GM23248 (cell line): ENCODE measurements around the gene CFTR. TPM values are rescaled to one million over a fixed set of nuclear protein-coding genes. Genes with fewer than 3 reads are reported as not detected.
"Not testable (repeated sequence)": the region's sequence is repeated elsewhere in the genome, so short reads cannot be mapped to it uniquely, and the experiment has no call there.

Experiments used
- DNase-seq: peaks from one replicate; pipeline ENCODE4 v3.0.0-alpha.2; 2015
- H2AFZ ChIP-seq: fragments of 200-600 bp; sonication (generic); 2 replicates; pipeline ENCODE4 v1.6.1; 2016; ENCODE audit warnings: antibody characterized with exemption
- H3F3A ChIP-seq: fragments of 200-600 bp; sonication (generic); 2 replicates; pipeline ENCODE4 v1.6.1; 2016; ENCODE audit warnings: mild to moderate bottlenecking, antibody characterized with exemption, mixed run types; ENCODE audit not compliant: insufficient read depth
- H3K27ac ChIP-seq: fragments of 200-600 bp; sonication (generic); 2 replicates; pipeline ENCODE4 v1.5.1; 2016; ENCODE audit warnings: mild to moderate bottlenecking
- H3K27me3 ChIP-seq: fragments of 200-600 bp; sonication (generic); replicated peaks from 2 replicates; pipeline ENCODE4 v1.6.1; 2016; ENCODE audit warnings: mild to moderate bottlenecking; ENCODE audit not compliant: insufficient read depth
- H3K36me3 ChIP-seq: fragments of 200-600 bp; sonication (generic); 2 replicates; pipeline ENCODE4 v1.6.1; 2016; ENCODE audit warnings: low read depth, mild to moderate bottlenecking
- H3K4me1 ChIP-seq: fragments of 200-600 bp; sonication (generic); 2 replicates; pipeline ENCODE4 v1.6.1; 2016; ENCODE audit warnings: mild to moderate bottlenecking; ENCODE audit not compliant: insufficient read depth
- H3K4me2 ChIP-seq: fragments of 200-600 bp; sonication (generic); one replicate; pipeline ENCODE4 v1.6.1; 2016; ENCODE audit warnings: mild to moderate bottlenecking; ENCODE audit not compliant: unreplicated experiment
- H3K4me3 ChIP-seq: fragments of 200-600 bp; sonication (generic); 2 replicates; pipeline ENCODE4 v1.5.1; 2016; ENCODE audit warnings: mild to moderate bottlenecking
- H3K79me2 ChIP-seq: fragments of 200-600 bp; sonication (generic); 2 replicates; pipeline ENCODE4 v1.6.1; 2016; ENCODE audit warnings: mild to moderate bottlenecking; ENCODE audit not compliant: insufficient read depth
- H3K9ac ChIP-seq: fragments of 200-600 bp; sonication (generic); 2 replicates; pipeline ENCODE4 v1.6.1; 2016; ENCODE audit warnings: mild to moderate bottlenecking
- H3K9me2 ChIP-seq: fragments of 200-600 bp; sonication (generic); 2 replicates; pipeline ENCODE4 v1.6.1; 2016; ENCODE audit warnings: mixed run types, mild to moderate bottlenecking, moderate library complexity; ENCODE audit not compliant: insufficient read depth
- H3K9me3 ChIP-seq: fragments of 200-600 bp; sonication (generic); one replicate; pipeline ENCODE4 v1.6.1; 2017; ENCODE audit warnings: low read depth
- H4K20me1 ChIP-seq: fragments of 200-600 bp; sonication (generic); 2 replicates; pipeline ENCODE4 v1.6.0; 2016; ENCODE audit not compliant: insufficient read depth
- EZH2 ChIP-seq: fragments of 200-600 bp; sonication (generic); IDR thresholded peaks from 2 replicates; pipeline ENCODE4 v1.6.1; 2018; ENCODE audit warnings: antibody characterized with exemption, mild to moderate bottlenecking; ENCODE audit not compliant: insufficient read depth, poor library complexity, severe bottlenecking
- EZH2phosphoT487 ChIP-seq: fragments of 200-600 bp; sonication (generic); IDR thresholded peaks from 2 replicates; pipeline ENCODE4 v1.6.1; 2018; ENCODE audit warnings: antibody characterized with exemption, moderate library complexity, mild to moderate bottlenecking, low read depth; ENCODE audit not compliant: insufficient read depth
- WGBS, 2 experiments: methylation state at CpG; one replicate each; pipeline ENCODE4 v1.1.6; 2015 to 2017; ENCODE audit warnings: low lambda C conversion rate in 2 of 2, low coverage in 1 of 2; ENCODE audit errors: missing lambda C conversion rate in 2 of 2; 5-methylcytosine and 5-hydroxymethylcytosine counted together
- in situ Hi-C: fragments of 300-500 bp; cut with MboI; formaldehyde crosslinking; loops from 2 replicates; pipeline ENCODE4 v1.15.0; 2020
- polyA plus RNA-seq: library from polyadenylated mRNA; unstranded; fragments of >200 nt; fragmentation: Nextera tagmentation; extraction: Ambion mirVana; gene quantifications from 2 replicates; pipeline ENCODE4 v1.2.1, GENCODE V29; 2016
- total RNA-seq: library from RNA; depleted of rRNA; stranded (reverse); fragments of >200 nt; shearing (Covaris generic); gene quantifications from 2 replicates; pipeline ENCODE4 v1.2.3, GENCODE V29; 2014

CFTR gene
- total and polyA plus RNA-seq, 2 experiments from 2014 or later: not detected

- no peak for DNase-seq
- TF ChIP-seq EZH2: no peak
- no peak for TF ChIP-seq EZH2phosphoT487
- Histone ChIP-seq H3K4me3 (no peak overlapping the region), H3K9me2 (no peaks in the 10 kb centered on the region), H3K27me3 (peaks cover 8% of the 10 kb centered on the region), H3F3A (no peaks in the 10 kb centered on the region), H3K9ac (no peak overlapping the region), H3K79me2 (no peaks in the 10 kb centered on the region), H3K4me2 (no peak overlapping the region), H2AFZ (no peak overlapping the region), H4K20me1 (no peaks in the 10 kb centered on the region), H3K9me3 (no peaks in the 10 kb centered on the region), H3K4me1 (no peaks in the 10 kb centered on the region), H3K27ac (no peak overlapping the region), H3K36me3 (no peaks in the 10 kb centered on the region)
- in situ Hi-C loops: no loop called here
- WGBS, 2 experiments: 27 to 36% methylated on average over 4 of the region's 4 CpGs
These were observed 33.5 kb upstream of the CFTR start for GRCh38 chr7:117446220-117446815.

GRCh38 chr7:117448655-117449054, 31.2 kb upstream of the CFTR start:
- Histone ChIP-seq H3K9ac (no peak overlapping the region), H3K4me1 (no peaks in the 10 kb centered on the region), H3K79me2 (no peaks in the 10 kb centered on the region), H4K20me1 (no peaks in the 10 kb centered on the region), H3F3A (no peaks in the 10 kb centered on the region), H3K27me3 (peaks cover 15% of the 10 kb centered on the region), H2AFZ (no peak overlapping the region), H3K9me3 (no peaks in the 10 kb centered on the region), H3K27ac (no peak overlapping the region), H3K36me3 (no peaks in the 10 kb centered on the region), H3K9me2 (no peaks in the 10 kb centered on the region), H3K4me3 (no peak overlapping the region), H3K4me2 (no peak overlapping the region)
- in situ Hi-C loops: no loop called here
- DNase-seq: no peak
- WGBS, 2 experiments: 14 to 23% methylated on average over 2 of the region's 2 CpGs
- TF ChIP-seq EZH2phosphoT487 (no peak), EZH2 (no peak)

- Histone ChIP-seq H3F3A (no peaks in the 10 kb centered on the region), H3K9me2 (no peaks in the 10 kb centered on the region), H3K4me3 (no peak overlapping the region), H3K9ac (no peak overlapping the region), H2AFZ (no peak overlapping the region), H3K4me1 (no peaks in the 10 kb centered on the region), H3K27me3 (peaks cover 5% of the 10 kb centered on the region), H3K36me3 (no peaks in the 10 kb centered on the region), H3K27ac (no peak overlapping the region), H3K4me2 (no peak overlapping the region), H3K9me3 (no peaks in the 10 kb centered on the region), H3K79me2 (no peaks in the 10 kb centered on the region), H4K20me1 (no peaks in the 10 kb centered on the region)
- in situ Hi-C loops: no loop called here
- peak; percentile 47 for DNase-seq
- 28 to 31% methylated on average over 3 of the region's 3 CpGs for WGBS, 2 experiments
- TF ChIP-seq EZH2 (no peak), EZH2phosphoT487 (no peak)
These were observed 20.7 kb upstream of the CFTR start for GRCh38 chr7:117458977-117459583.

- DNase-seq: no peak
- Histone ChIP-seq H4K20me1 (no peaks in the 10 kb centered on the region), H3K4me1 (no peaks in the 10 kb centered on the region), H2AFZ (no peak overlapping the region), H3K36me3 (no peaks in the 10 kb centered on the region), H3K9me3 (no peaks in the 10 kb centered on the region), H3K9me2 (no peaks in the 10 kb centered on the region), H3K79me2 (no peaks in the 10 kb centered on the region), H3K9ac (no peak overlapping the region), H3K27ac (no peak overlapping the region), H3K4me3 (no peak overlapping the region), H3K27me3 (peaks cover 5% of the 10 kb centered on the region), H3K4me2 (no peak overlapping the region), H3F3A (no peaks in the 10 kb centered on the region)
- in situ Hi-C loops: no loop called here
- no peak for TF ChIP-seq EZH2
- TF ChIP-seq EZH2phosphoT487: no peak
These were observed 20.1 kb upstream of the CFTR start for GRCh38 chr7:117459735-117460134.

- WGBS, 2 experiments: 15 to 25% methylated on average over 4 of the region's 4 CpGs
- H3K9ac ChIP-seq, H4K20me1 ChIP-seq, H3F3A ChIP-seq, H3K9me3 ChIP-seq, H3K79me2 ChIP-seq, H3K4me1 ChIP-seq, H3K27me3 ChIP-seq, H3K36me3 ChIP-seq, H3K27ac ChIP-seq, H3K4me2 ChIP-seq, H3K9me2 ChIP-seq, DNase-seq, in situ Hi-C loops, H3K4me3 ChIP-seq, H2AFZ ChIP-seq: not testable (repeated sequence)
These were observed 19.0 kb upstream of the CFTR start for GRCh38 chr7:117460815-117461214.
